GM18873 (cell line): ENCODE data around the gene KRT38.
"Not testable (repeated sequence)": the region's sequence is repeated elsewhere in the genome, so short reads cannot be mapped to it uniquely, and the experiment has no call there.

Experiments used
- ATAC-seq: cut with Tn5 transposase; IDR thresholded peaks from one replicate; pipeline ENCODE4 v1.9.1; 2021; ENCODE audit warnings: mild to moderate bottlenecking, moderate library complexity, moderate number of reproducible peaks; ENCODE audit not compliant: unreplicated experiment, low FRiP score

Gene KRT38

DNA sequence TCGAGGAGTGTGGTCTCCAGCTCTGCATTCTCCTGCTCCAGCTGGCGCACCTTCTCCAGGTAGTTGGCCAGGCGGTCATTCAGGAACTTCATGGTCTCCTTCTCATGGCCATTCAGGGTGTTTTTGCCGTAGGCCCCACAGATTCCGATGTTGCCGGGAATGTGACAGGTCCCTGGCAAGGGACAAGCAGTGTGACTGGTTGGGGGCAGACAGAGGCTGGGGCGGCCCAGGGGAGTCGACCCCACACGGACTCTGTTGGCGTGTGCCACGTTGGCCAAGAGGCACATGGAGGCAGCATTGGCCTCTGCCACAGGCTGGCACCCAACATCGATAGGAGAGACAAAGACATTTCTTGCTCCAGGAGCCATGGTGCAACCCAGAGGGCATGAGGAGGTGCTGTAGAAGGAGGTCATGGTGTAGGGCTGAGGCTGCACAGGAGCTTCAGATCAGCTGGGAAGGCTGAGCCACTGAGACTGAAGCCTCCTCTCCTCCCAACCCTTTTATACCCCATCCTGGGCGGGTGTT, 16.6 kb downstream of the KRT38 start, which contains the start of gene KRT37:
KRT37 (minus strand) TSS at position 475 of the 525 bp plus-strand sequence; CDS start at position 413, 62 bp downstream.
- ATAC-seq: no peak

DNA sequence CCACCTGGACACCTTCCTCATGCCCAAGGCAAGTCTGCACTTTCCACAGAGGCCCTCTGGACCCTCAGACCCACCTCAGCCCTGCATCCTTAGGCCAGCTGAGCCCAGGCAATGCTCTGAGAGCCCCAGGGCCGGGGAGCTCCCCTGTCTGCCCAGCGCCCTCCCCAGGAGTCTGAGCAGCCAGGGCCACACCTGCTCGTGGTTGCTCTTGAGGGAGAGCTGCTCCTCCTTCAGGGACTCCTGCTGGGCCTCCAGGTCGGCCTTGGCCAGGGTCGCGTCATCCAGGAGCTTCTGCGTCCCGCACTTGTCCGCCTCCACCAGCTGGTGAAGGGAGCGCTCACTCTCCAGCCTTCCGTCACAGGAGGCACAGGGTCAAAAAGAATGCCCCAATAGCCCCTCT, 18.2 kb downstream of the KRT38 start:
- not testable (repeated sequence) for ATAC-seq

GRCh38 chr17:41421617-41422016, 19.2 kb downstream of the KRT38 start:
- ATAC-seq: no peak

- no peak for ATAC-seq
Measured at GRCh38 chr17:41421116-41421515, 19.7 kb downstream of the KRT38 start.

DNA sequence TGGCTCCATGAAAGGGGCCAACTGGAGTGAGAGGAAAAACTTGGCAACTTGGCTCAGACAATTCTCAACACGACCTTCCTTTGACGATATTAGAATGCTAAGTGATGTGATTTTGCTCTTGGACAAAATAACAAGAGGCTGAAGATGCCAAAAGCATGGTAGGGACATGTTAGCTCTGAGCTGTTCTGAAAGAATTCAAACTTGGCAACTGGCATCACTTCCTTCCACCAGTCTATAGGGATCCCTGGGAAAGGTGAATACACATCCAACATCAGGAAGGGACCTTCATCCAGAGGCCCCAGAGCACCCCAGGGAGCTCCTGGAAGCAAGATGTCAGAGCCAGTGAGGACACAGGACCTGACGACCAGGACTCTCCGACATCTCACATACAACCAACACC, 20.6 kb downstream of the KRT38 start:
- ATAC-seq: no peak

DNA sequence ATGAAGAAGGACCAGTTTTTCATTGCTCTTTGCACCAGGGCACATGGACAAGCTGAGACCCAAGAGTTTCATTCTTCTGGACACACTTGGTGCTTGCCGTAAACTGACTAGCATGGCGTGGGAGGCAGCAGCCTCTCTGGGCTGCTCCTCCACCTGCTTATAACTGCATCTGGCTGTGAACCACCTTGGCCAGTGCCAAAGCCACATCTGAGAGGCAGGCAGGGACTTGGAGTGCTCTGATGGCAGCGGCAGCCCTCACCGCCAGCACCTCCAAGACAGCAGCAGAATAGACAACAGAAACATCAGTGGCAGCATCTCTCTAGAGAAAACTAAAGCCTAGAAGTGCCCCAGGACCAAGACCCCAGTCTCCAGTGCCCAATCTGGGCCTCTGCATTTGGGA, 21.1 kb downstream of the KRT38 start:
- no peak for ATAC-seq

GRCh38 chr17:41418116-41418860, 22.5 kb downstream of the KRT38 start:
- no peak for ATAC-seq

DNA sequence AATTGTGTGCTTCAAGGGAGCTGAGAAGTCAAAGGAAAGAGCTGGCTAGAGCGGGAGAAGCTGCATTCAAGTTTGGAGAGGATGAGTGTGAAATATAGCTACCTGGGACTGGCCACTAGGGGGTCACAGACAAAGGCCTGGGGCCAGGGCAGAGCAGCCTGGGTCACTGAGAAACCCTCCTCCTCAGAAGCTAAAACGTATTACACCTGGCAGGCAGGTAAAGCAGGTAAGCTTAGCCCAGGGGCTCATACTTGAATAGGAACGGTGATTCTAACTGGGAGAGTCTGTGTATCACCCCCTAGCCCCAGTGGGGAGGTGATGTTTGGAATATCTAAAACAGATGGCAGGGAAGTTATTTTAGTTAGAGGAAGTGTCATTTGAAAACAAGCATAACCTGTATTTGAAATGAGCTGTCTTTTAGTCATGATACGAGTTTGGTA, 23.2 kb downstream of the KRT38 start:
- ATAC-seq: no peak

- no peak for ATAC-seq
Measured at GRCh38 chr17:41417127-41417526, 23.7 kb downstream of the KRT38 start.

GRCh38 chr17:41416479-41416878, 24.3 kb downstream of the KRT38 start:
- no peak for ATAC-seq

- no peak for ATAC-seq
Measured at GRCh38 chr17:41415833-41416335, 24.9 kb downstream of the KRT38 start.

- ATAC-seq: no peak
Measured at GRCh38 chr17:41415411-41415810, 25.4 kb downstream of the KRT38 start.

DNA sequence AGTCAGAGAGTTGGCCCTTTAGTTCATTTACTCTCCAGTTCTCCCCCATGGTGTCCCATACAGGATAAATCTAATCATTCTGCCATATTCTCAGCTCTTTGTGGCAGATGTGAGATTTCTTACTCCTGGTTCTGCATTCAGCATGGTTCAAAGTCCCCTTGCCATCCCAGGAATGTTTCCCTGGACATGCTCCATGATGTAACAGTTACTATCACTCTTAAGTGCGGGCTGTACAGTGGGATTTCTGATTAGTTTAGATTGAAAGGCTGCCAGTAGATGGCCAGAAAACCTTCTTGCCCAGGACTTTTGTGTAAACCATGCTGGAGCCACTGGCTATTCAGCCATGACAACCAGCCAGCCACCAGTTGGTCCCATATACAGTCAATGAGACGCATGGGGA, 26.8 kb downstream of the KRT38 start:
- ATAC-seq: no peak

DNA sequence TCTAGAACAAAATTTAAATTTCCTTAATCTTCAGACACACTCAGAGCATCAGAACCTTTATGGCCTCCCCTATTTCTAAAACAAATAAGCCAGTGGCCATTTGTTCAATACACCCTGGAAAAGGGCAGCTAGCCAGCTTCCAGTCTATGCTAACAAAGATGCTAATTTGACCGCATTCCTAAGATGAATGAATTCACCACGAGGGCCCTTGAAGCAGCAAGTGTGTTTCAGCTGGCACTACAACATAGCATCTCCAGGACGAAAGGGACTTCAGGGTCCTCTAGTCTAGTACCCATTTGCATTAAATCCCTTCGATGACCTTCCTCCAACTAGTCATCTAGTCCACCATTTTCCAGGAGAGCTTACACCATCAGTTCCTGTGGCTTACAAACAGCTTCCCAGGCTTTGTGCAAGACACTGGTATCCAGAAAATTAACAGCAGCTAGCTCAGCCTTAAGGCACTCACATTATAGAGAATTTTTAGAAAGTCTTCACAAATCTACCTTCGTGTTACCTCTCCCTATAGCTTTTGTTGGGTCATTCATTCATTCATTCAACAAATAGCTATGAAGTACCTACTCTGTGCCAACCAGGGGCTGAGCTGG, 27.3 kb downstream of the KRT38 start:
- ATAC-seq: no peak

DNA sequence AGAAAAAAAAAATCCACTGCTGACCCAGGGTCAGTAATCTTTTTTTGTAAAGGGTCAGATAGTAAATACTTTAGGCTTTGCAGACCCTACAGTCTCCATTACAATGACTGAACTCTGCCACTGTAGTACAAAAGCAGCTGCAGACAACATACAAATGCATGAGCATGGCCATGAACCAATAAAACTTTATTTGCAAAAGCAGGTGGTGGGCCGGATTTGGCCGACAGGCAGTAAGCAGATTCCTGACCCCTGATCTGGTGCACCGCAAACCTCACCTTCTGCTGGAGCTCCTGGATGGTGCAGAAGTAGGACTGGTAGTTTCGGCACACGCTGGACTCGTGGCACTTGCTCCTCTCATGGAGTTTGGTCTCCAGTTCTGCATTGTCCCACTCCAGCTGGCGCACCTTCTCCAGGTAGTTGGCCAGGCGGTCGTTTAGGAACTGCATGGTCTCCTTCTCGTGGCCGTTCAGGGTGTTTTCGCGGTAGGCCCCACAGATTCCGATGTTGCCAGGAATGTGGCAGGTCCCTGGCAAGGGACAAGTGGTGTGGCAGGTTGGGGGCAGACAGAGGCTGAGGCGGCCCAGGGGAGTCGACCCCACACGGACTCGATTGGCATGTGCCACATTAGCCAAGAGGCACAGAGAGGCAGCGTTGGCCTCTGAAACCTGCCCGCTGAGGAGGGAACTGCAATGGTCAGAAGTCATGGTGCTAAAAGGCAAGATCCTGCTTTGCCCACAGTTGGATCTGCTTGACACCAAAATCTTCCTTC, 29.5 kb downstream of the KRT38 start:
- ATAC-seq: no peak

GRCh38 chr17:41407226-41407625, 33.6 kb downstream of the KRT38 start:
- no peak for ATAC-seq

- ATAC-seq: no peak
Measured at GRCh38 chr17:41406205-41406604, 34.6 kb downstream of the KRT38 start.

DNA sequence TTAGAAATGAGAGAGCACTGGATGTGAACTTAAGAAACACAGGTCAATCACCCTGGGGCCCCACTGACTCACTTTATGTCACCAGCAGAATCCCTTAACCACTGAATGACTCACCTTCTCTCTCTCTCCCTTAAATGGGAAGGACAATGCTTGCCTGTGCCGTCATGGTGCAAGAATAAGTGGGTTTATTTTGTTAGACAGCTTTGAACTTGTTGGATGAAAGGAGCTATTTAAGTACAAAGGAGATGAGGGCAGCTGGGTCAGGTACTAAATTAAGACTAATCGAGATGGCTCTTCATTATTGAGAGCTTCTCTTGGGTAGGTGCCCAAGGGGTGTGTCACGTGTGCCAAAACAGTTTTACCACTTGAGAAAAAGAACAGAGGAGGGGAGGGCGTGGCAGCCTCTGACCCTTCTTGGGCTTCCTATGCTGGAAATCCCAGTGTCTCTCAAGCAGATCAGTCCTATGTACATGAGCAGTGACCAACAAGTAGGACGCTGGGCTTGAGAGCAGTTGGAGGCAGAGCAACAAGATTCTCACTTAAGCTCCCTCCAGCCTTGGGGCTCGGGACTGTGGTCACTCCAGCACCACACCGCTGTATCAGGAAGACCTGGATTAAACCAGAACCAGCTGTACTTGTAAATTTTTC, 36.6 kb downstream of the KRT38 start:
- ATAC-seq: no peak

GRCh38 chr17:41403404-41404023, 37.3 kb downstream of the KRT38 start:
- no peak for ATAC-seq

DNA sequence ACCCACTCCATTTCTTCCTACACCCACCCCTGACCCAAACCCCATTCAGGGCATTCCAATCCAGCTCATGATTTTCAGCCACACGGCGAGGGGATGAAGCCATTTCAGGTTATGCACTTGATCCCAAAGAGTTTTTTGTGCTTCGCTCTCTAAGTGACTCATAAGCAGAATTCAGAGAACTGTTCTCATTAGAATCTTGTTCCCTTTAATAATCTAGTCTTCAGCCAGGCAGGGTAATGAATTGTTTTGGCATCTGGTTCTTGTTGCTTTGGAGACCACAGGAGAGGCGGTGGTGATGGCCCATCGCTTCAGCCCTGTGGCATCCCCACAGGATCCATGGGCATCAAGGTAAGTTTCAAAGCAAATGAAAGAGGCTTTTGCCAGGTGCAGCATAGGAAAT, 38.6 kb downstream of the KRT38 start:
- ATAC-seq: no peak
